ENCODE data around the gene TOMM20. TPM values are rescaled to one million over a fixed set of nuclear protein-coding genes. Genes with fewer than 3 reads are reported as not detected.
A peak's percentile ranks its signal among the peaks of the same experiment; 100 is the strongest.

TOMM20 gene
- total RNA-seq, 1 experiment from 2014 or later, result 197 TPM

DNA sequence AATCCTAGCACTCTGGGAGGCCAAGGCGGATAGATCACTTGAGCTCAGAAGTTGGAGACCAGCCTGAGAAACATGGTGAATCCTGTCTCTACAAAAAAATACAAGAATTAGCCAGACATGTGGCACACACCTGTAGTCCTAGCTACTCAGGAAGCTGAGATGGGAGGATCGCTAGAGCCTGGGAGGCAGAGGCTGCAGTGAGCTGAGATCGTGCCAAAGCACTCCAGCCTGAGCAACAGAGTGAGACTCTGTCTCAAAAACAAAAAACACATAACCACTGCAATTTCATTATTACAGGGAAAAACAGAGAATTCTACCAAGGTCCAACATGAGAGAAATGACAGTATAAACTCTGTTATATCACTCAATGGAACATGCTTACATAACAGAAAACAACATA, 4.4 kb upstream of the TOMM20 start:
- peaks cover 32 to 70% (median 67%) of the 10 kb centered on the region in 3 experiments for H3K36me3 Mint-ChIP-seq (ENCODE audit: insufficient read depth in 1 of 3, low read depth in 3 of 3)
- no peak for DNase-seq

More for the DNA sequence above, 4.4 kb upstream of the TOMM20 start:
- no peak overlapping the region for H4K8ac ChIP-seq (replicated peaks; ENCODE audit: insufficient read length, low read depth, low read length)
- no peaks in the 10 kb centered on the region for H3K79me1 ChIP-seq (ENCODE audit: insufficient read depth, low read depth, low read length, poor library complexity, severe bottlenecking)
- no peaks in the 10 kb centered on the region for H3K27me3 ChIP-seq (ENCODE audit: insufficient read depth, low read length)
- no peak overlapping the region for H2BK20ac ChIP-seq (ENCODE audit: low read depth, low read length, poor library complexity, severe bottlenecking)
- no peak overlapping the region for H3K56ac ChIP-seq (ENCODE audit: insufficient read length, low read depth, low read length)
- H3K27ac ChIP-seq (ENCODE audit: insufficient read length, low read depth, low read length), result no peak overlapping the region
- peaks cover 5% of the 10 kb centered on the region; the same call in 1 of the 2 replicates for H3K79me2 ChIP-seq (ENCODE audit: insufficient read depth, low read length)
- no CpG with 5 or more reads among the region's 3 CpGs for WGBS (ENCODE audit: extremely low coverage, insufficient read length, low lambda C conversion rate)
- H3K27ac Mint-ChIP-seq, result peak overlapping the region in 1 of 3 experiments; percentile 74; a peak in 1 of 7 replicates
- no peak overlapping the region for H2BK5ac ChIP-seq (ENCODE audit: insufficient read length, low read length)
- no peak overlapping the region for H2BK15ac ChIP-seq (ENCODE audit: low read depth, low read length)
- H3K4me2 ChIP-seq (ENCODE audit: insufficient read depth, insufficient read length, low read length), result no peak overlapping the region
- no peak overlapping the region for H3K18ac ChIP-seq (ENCODE audit: insufficient read length, low read depth, low read length)
- no peak overlapping the region for H3K4ac ChIP-seq (ENCODE audit: low read depth, low read length)
- no peak overlapping the region for H3K4me3 Mint-ChIP-seq
- H3K23me2 ChIP-seq (ENCODE audit: insufficient read length, low read depth, low read length, poor library complexity, severe bottlenecking), result no peaks in the 10 kb centered on the region
- no peak overlapping the region for H2BK120ac ChIP-seq (ENCODE audit: low read depth, low read length, poor library complexity, severe bottlenecking)
- H4K91ac ChIP-seq (ENCODE audit: insufficient read length, low read depth, low read length), result no peak overlapping the region
- no peaks in the 10 kb centered on the region for H4K20me1 ChIP-seq (ENCODE audit: control insufficient read depth, insufficient read depth, insufficient read length)
- H3K4me1 ChIP-seq (ENCODE audit: insufficient read depth, low read length), result no peaks in the 10 kb centered on the region
- no peak overlapping the region for H3K9ac ChIP-seq (ENCODE audit: extremely low read depth, insufficient read length, low read length)
- no peaks in the 10 kb centered on the region for H3K9me3 ChIP-seq (ENCODE audit: control insufficient read depth, low read depth, low read length)
- no peak overlapping the region for H4K5ac ChIP-seq (ENCODE audit: insufficient read length, low read depth, low read length)
- no peak overlapping the region for H3T11ph ChIP-seq (ENCODE audit: low read length)
- H3K4me1 Mint-ChIP-seq, result peaks cover 0 to 3% of the 10 kb centered on the region in 2 experiments; a peak in 3 of 4 replicates
- no peaks in the 10 kb centered on the region for H3K27me3 Mint-ChIP-seq (ENCODE audit: low read depth)
- TF ChIP-seq, protein P1, sequence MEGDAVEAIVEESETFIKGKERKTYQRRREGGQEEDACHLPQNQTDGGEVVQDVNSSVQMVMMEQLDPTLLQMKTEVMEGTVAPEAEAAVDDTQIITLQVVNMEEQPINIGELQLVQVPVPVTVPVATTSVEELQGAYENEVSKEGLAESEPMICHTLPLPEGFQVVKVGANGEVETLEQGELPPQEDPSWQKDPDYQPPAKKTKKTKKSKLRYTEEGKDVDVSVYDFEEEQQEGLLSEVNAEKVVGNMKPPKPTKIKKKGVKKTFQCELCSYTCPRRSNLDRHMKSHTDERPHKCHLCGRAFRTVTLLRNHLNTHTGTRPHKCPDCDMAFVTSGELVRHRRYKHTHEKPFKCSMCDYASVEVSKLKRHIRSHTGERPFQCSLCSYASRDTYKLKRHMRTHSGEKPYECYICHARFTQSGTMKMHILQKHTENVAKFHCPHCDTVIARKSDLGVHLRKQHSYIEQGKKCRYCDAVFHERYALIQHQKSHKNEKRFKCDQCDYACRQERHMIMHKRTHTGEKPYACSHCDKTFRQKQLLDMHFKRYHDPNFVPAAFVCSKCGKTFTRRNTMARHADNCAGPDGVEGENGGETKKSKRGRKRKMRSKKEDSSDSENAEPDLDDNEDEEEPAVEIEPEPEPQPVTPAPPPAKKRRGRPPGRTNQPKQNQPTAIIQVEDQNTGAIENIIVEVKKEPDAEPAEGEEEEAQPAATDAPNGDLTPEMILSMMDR (conservative IDR thresholded peaks at IDR 0.05), result no peak
- no peak overlapping the region for H3K14ac ChIP-seq (ENCODE audit: insufficient read depth, low read length)
- no peak overlapping the region for H3K23ac ChIP-seq (ENCODE audit: insufficient read length, low read depth, low read length)
- H2AFZ ChIP-seq (ENCODE audit: low read length), result no peak overlapping the region
- H2BK12ac ChIP-seq (ENCODE audit: insufficient read length, low read depth, low read length), result no peak overlapping the region
- no peaks in the 10 kb centered on the region for H3K9me3 Mint-ChIP-seq
- no peak overlapping the region for H2AK5ac ChIP-seq (ENCODE audit: insufficient read length, low read length)

All from H9 (cell line).